LNCaP clone FGC (cell line): Measurements from ENCODE around the gene EMC1.

ENCODE experiments used
- DNase-seq: peaks from one replicate; pipeline ENCODE4 v3.0.0-alpha.2; 2011; ENCODE audit warnings: low read depth
- H3K4me3 ChIP-seq: 2 replicates; pipeline ENCODE4 v1.5.1; 2011; ENCODE audit warnings: mild to moderate bottlenecking, low read depth, low read length, control low read depth
- CTCF ChIP-seq: IDR thresholded peaks from 2 replicates; pipeline ENCODE4 v1.5.1; 2012; ENCODE audit warnings: mild to moderate bottlenecking; ENCODE audit not compliant: control insufficient read depth, insufficient read depth; ENCODE audit errors: extremely low read depth

Gene EMC1

DNA sequence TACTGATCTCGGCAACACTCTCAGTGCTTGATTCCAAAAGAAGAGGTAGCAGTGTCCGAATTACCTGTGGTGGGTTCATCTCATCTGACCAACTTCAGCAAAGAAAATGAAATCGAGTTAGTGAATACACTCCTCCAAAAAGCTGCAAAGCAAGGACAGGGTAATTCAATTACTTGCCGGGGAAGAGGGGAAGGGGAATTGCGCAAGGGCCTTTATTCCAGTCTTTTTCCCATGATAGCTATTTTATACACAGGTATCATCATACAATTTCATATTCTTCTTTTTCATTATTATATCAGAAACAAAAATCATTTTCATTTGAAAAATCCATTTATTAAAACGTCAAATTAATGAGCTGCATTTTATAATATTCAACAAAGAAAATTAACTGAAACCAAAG lies 84.2 kb downstream of the EMC1 start:
- no peak for TF ChIP-seq CTCF
- no peak overlapping the region for H3K4me3 ChIP-seq
- no peak for DNase-seq

GRCh38 chr1:19166066-19166465 lies 85.3 kb downstream of the EMC1 start:
- H3K4me3 ChIP-seq, result no peak overlapping the region
- DNase-seq, result no peak
- no peak for TF ChIP-seq CTCF
